Measurements from ENCODE around the gene MAOA.

The MAOA gene

DNA sequence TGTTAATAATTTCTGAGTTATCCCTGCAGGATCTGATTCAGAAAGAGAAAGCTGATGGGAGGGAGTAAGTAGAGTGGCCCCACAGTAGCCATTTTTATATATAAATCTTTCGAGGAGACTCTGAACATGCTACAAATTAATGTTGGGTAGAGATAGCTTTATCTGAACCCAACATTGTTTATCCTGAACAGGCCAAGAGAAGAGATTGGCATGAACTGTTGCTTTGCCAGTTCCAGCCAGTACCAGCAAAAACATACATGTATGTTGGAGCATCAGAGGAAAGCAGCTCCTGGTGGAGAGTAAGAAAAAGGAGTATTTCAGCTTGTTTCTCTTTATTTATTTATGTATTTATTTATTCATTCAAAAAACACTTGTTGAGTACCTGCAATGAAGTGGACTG lies 1.6 kb downstream of the MAOA start:
- TF ChIP-seq, protein P1, sequence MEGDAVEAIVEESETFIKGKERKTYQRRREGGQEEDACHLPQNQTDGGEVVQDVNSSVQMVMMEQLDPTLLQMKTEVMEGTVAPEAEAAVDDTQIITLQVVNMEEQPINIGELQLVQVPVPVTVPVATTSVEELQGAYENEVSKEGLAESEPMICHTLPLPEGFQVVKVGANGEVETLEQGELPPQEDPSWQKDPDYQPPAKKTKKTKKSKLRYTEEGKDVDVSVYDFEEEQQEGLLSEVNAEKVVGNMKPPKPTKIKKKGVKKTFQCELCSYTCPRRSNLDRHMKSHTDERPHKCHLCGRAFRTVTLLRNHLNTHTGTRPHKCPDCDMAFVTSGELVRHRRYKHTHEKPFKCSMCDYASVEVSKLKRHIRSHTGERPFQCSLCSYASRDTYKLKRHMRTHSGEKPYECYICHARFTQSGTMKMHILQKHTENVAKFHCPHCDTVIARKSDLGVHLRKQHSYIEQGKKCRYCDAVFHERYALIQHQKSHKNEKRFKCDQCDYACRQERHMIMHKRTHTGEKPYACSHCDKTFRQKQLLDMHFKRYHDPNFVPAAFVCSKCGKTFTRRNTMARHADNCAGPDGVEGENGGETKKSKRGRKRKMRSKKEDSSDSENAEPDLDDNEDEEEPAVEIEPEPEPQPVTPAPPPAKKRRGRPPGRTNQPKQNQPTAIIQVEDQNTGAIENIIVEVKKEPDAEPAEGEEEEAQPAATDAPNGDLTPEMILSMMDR (conservative IDR thresholded peaks at IDR 0.05; ENCODE audit: low read depth, low read length) = no peak
- H3K27me3 ChIP-seq (ENCODE audit: insufficient read depth, low read depth) = no peaks in the 10 kb centered on the region
- no peak overlapping the region for H3K9ac ChIP-seq
- H3K79me2 ChIP-seq (ENCODE audit: insufficient read depth, low read depth) = no peaks in the 10 kb centered on the region
- H3K4me3 ChIP-seq (IDR thresholded peaks at IDR 0.05; ENCODE audit: insufficient read depth, low read depth, low read length) = no peak overlapping the region
- no peak overlapping the region for H3K27ac ChIP-seq
- H3K4me2 ChIP-seq = no peak overlapping the region
- no peaks in the 10 kb centered on the region for H3K4me1 ChIP-seq (ENCODE audit: low read depth, poor library complexity, severe bottlenecking)
- H4K20me1 ChIP-seq (ENCODE audit: insufficient read depth) = no peaks in the 10 kb centered on the region
- no peak overlapping the region for H2AFZ ChIP-seq (ENCODE audit: low read depth)
- H3K36me3 ChIP-seq (ENCODE audit: insufficient read depth) = no peaks in the 10 kb centered on the region

DNA sequence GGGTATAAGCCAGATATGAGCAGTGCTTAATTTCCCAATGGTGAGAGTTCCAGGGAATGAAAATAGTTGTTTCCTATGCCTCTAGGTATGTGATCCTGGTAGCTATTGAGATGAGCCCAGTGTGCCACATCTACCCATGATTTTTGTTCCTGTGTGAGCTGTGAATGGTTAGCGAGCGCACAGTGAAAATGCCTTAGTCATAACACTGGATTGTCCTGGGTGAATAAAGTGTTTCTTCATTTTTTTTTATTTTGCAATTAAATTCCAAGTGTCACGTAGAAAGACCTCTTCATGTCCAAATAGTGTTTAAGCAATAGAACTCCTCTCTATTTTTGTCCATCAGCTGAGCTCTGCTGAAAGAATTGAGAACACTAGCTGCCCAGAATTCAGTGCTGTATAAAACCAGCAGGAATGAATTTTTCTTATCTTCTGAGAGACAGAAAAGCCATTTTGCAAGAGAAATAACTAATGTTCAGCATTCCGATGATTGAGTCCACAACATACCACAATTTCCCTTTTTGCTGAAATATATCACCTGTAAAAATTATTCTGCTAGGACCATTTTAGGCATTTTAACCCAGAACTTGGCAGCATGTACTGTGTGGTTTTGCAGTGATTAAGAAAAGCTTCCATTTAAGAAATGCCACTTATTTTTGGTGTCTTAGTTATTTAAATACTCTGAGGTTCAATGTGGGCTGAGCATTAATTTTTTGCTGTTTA lies 5.6 kb downstream of the MAOA start:
- Histone ChIP-seq H3K36me3 (ENCODE audit: insufficient read depth) (no peaks in the 10 kb centered on the region), H3K27me3 (ENCODE audit: insufficient read depth, low read depth) (no peaks in the 10 kb centered on the region), H3K4me3 (IDR thresholded peaks at IDR 0.05; ENCODE audit: insufficient read depth, low read depth, low read length) (no peak overlapping the region), H4K20me1 (ENCODE audit: insufficient read depth) (no peaks in the 10 kb centered on the region), H3K4me2 (no peak overlapping the region), H3K79me2 (ENCODE audit: insufficient read depth, low read depth) (no peaks in the 10 kb centered on the region), H3K27ac (no peak overlapping the region), H3K4me1 (ENCODE audit: low read depth, poor library complexity, severe bottlenecking) (no peaks in the 10 kb centered on the region), H2AFZ (ENCODE audit: low read depth) (no peak overlapping the region), H3K9ac (no peak overlapping the region)
- TF ChIP-seq, protein P1 (conservative IDR thresholded peaks at IDR 0.05; ENCODE audit: low read depth, low read length) = no peak

DNA sequence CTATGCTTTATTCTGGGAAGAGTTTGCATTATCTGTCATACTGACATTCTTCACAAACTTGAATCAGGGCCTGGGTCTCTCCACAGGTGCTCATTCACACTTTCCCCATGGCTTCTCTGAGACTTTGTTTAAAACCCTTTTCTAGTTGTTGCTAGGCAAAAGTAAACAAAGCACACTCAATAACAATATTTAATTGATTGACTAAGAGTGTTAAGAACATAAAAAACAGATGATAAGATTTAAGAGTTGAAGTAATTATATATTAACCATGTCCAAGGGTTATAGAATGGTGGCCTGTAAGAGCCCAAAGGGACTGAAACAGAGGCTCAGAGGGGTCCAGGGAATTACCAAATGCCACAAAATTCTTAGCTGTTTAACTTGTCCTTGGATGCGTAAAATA lies 7.1 kb downstream of the MAOA start:
- Histone ChIP-seq H3K9ac (no peak overlapping the region), H3K4me2 (no peak overlapping the region), H3K4me3 (IDR thresholded peaks at IDR 0.05; ENCODE audit: insufficient read depth, low read depth, low read length) (no peak overlapping the region), H2AFZ (ENCODE audit: low read depth) (no peak overlapping the region), H4K20me1 (ENCODE audit: insufficient read depth) (no peaks in the 10 kb centered on the region), H3K27me3 (ENCODE audit: insufficient read depth, low read depth) (no peaks in the 10 kb centered on the region), H3K79me2 (ENCODE audit: insufficient read depth, low read depth) (no peaks in the 10 kb centered on the region), H3K27ac (no peak overlapping the region), H3K36me3 (ENCODE audit: insufficient read depth) (no peaks in the 10 kb centered on the region), H3K4me1 (ENCODE audit: low read depth, poor library complexity, severe bottlenecking) (no peaks in the 10 kb centered on the region)
- TF ChIP-seq, protein P1 (conservative IDR thresholded peaks at IDR 0.05; ENCODE audit: low read depth, low read length) = no peak

DNA sequence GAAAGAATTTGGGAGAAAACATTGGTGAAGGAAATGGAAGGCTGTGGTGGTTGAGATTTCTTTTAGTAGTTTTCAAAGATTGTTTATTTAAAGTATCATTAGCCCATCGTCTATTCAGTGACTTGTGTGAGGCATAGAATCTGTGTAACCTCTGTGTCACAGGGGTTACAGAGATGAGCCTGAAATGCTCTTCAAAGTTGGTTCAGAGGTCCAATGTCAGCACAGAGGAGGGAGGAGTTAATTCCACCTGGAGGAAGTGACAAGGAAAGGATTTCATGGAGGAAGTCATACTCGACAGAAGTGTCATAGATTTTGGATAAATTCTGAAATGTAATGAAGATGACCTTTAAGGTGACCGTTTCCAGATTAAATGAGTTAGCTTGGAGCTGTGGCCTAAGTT lies 8.2 kb downstream of the MAOA start:
- Histone ChIP-seq H3K4me2 (no peak overlapping the region), H3K4me3 (IDR thresholded peaks at IDR 0.05; ENCODE audit: insufficient read depth, low read depth, low read length) (no peak overlapping the region), H4K20me1 (ENCODE audit: insufficient read depth) (no peaks in the 10 kb centered on the region), H3K79me2 (ENCODE audit: insufficient read depth, low read depth) (no peaks in the 10 kb centered on the region), H3K4me1 (ENCODE audit: low read depth, poor library complexity, severe bottlenecking) (no peaks in the 10 kb centered on the region), H2AFZ (ENCODE audit: low read depth) (no peak overlapping the region), H3K36me3 (ENCODE audit: insufficient read depth) (no peaks in the 10 kb centered on the region), H3K9ac (no peak overlapping the region), H3K27ac (no peak overlapping the region), H3K27me3 (ENCODE audit: insufficient read depth, low read depth) (no peaks in the 10 kb centered on the region)
- TF ChIP-seq, protein P1 (conservative IDR thresholded peaks at IDR 0.05; ENCODE audit: low read depth, low read length) = no peak
